Rectal smooth muscle tissue (tissue), 1 donor: Measurements from ENCODE around the gene SLC10A4.
"Not testable (repeated sequence)": the region's sequence is repeated elsewhere in the genome, so short reads cannot be mapped to it uniquely, and the experiment has no call there.

Experiments used
- H3K27ac ChIP-seq: one replicate; pipeline ENCODE4 v1.7.0; 2013; ENCODE audit warnings: low read depth, low read length, inconsistent platforms
- H3K27me3 ChIP-seq: one replicate; pipeline ENCODE4 v1.7.0; 2013; ENCODE audit warnings: low read length; ENCODE audit not compliant: control insufficient read depth, insufficient read depth
- H3K36me3 ChIP-seq: one replicate; pipeline ENCODE4 v1.7.0; 2013; ENCODE audit warnings: low read length; ENCODE audit not compliant: control insufficient read depth, insufficient read depth
- H3K4me1 ChIP-seq: one replicate; pipeline ENCODE4 v1.7.0; 2013; ENCODE audit warnings: low read length; ENCODE audit not compliant: control insufficient read depth, insufficient read depth
- H3K4me3 ChIP-seq: one replicate; pipeline ENCODE4 v1.7.0; 2013; ENCODE audit warnings: low read length
- H3K9ac ChIP-seq: one replicate; pipeline ENCODE4 v1.7.0; 2013; ENCODE audit warnings: low read length

The SLC10A4 gene, protein sequence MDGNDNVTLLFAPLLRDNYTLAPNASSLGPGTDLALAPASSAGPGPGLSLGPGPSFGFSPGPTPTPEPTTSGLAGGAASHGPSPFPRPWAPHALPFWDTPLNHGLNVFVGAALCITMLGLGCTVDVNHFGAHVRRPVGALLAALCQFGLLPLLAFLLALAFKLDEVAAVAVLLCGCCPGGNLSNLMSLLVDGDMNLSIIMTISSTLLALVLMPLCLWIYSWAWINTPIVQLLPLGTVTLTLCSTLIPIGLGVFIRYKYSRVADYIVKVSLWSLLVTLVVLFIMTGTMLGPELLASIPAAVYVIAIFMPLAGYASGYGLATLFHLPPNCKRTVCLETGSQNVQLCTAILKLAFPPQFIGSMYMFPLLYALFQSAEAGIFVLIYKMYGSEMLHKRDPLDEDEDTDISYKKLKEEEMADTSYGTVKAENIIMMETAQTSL

DNA sequence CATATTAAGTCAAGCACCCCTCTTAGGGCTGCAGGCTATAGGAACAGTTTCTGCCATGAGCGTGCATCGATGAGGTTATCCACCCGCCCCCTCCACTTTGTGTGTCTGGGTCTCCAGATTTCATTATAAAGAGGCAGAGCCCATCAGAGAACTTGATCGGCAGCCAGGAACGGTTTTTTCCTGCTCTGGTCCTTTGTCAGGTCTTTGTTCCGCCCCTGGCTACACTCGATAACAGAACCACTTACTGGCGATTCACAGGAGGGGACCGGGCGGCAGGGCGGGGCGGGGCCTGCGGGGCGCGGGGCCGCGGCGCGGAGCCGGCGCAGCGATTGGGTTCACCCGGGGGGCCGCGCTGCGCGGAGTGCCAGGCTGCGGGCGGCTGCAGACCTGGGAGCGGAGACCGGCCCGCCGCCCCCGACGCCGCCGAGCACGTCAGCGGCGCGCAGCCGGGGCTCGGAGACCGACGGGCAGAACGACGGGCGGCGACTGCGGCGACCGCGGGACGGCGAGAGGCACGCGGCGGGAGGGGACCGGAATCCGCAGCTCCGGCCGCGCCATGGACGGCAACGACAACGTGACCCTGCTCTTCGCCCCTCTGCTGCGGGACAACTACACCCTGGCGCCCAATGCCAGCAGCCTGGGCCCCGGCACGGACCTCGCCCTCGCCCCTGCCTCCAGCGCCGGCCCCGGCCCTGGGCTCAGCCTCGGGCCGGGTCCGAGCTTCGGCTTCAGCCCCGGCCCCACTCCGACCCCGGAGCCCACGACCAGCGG lies at the start of gene SLC10A4:
Gene SLC10A4 (plus strand): TSS at position 338 of the 771 bp plus-strand sequence. CDS start 219 bp downstream, at position 557.
- no peaks in the 10 kb centered on the region for H3K4me1 ChIP-seq
- no peaks in the 10 kb centered on the region for H3K36me3 ChIP-seq
- H3K9ac ChIP-seq = no peak within 1 kb of the TSS
- no peak within 1 kb of the TSS for H3K27ac ChIP-seq
- peaks cover 18% of the 10 kb centered on the region for H3K27me3 ChIP-seq
- peak within 1 kb of the TSS; percentile 36 for H3K4me3 ChIP-seq

DNA sequence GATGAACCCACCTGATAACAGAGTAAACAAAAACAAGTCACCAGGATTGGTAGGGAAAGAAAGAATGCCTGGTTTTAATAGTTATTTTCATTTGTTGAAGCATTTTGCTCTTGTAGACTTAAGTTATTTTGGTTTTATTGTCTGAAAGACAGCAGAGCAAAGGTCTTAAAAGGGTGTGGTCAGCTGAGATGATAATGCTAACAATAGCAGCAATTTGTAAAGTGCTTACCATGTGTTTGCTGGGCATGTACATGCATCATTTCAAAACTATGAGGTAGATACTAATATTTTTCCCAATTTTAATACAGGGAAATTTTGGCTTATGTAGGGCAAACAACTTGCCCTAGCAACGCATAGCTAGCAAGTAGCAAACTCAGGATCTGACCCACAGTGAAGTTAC lies 46.8 kb upstream of the SLC10A4 start:
- no peaks in the 10 kb centered on the region for H3K4me1 ChIP-seq
- H3K4me3 ChIP-seq = no peak overlapping the region
- no peak overlapping the region for H3K27ac ChIP-seq
- no peaks in the 10 kb centered on the region for H3K36me3 ChIP-seq
- H3K9ac ChIP-seq = no peak overlapping the region
- H3K27me3 ChIP-seq = no peaks in the 10 kb centered on the region

DNA sequence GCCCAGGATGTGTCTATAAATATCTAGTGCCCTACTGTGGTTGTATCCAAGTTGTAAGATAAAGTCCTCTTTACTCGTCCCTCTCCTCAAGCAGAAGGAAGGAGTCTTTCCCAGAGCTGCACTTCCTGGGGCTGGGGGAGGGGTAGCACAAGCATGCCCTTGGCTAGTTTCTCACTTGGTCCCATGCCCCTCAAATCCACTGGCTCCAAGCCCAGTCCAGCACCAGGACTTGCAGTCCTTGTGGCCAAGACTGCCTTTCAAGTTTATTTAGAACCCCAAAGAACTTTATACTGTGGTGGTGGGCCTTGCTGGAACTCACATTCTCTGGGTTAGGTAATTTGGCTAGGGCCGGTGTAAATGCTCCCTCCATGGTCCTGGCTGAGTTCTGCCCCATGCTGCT lies 43.2 kb upstream of the SLC10A4 start:
- Histone ChIP-seq H3K4me1 (no peaks in the 10 kb centered on the region), H3K36me3 (no peaks in the 10 kb centered on the region), H3K4me3 (no peak overlapping the region), H3K9ac (no peak overlapping the region), H3K27me3 (no peaks in the 10 kb centered on the region), H3K27ac (no peak overlapping the region)

DNA sequence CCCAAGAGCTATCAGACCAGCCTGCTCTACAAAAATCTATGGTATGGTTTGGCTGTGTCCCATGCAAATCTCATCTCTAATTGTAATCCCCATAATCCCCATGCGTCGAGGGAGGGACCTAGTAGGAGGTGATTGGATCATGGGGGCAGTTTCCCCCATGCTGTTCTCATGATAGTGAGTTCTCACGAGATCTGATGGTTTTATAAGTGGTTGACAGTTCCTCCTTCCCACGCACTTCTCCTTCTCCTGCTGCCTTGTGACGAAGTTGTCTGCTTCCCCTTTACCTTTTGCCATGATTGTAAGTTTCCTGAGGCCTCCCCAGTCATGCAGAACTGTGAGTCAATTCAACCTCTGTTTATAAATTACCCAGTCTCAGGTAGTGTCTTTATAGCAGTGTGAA lies 42.2 kb upstream of the SLC10A4 start:
- H3K27ac ChIP-seq, H3K9ac ChIP-seq, H3K4me3 ChIP-seq, H3K4me1 ChIP-seq, H3K27me3 ChIP-seq, H3K36me3 ChIP-seq: not testable (repeated sequence)

DNA sequence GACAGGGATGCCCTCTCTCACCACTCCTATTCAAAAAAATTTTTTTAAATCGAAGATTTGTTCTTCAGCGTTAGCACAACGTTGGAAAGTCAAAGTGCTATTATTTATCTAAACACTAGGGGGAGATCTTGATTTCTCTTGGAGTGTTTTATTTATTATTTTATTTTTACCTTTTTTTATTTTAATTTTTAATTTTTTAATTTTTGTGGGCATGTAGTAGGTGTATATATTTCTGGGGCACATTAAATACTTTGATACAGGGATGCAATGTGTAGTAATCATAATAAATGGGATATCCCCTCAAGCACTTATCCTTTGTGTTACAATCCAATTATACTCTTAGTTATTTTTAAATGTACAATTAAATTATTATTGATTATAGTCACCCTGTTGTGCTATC lies 37.4 kb upstream of the SLC10A4 start:
- no peak overlapping the region for H3K4me3 ChIP-seq
- H3K27ac ChIP-seq = no peak overlapping the region
- no peaks in the 10 kb centered on the region for H3K36me3 ChIP-seq
- no peak overlapping the region for H3K9ac ChIP-seq
- H3K27me3 ChIP-seq = no peaks in the 10 kb centered on the region
- no peaks in the 10 kb centered on the region for H3K4me1 ChIP-seq

DNA sequence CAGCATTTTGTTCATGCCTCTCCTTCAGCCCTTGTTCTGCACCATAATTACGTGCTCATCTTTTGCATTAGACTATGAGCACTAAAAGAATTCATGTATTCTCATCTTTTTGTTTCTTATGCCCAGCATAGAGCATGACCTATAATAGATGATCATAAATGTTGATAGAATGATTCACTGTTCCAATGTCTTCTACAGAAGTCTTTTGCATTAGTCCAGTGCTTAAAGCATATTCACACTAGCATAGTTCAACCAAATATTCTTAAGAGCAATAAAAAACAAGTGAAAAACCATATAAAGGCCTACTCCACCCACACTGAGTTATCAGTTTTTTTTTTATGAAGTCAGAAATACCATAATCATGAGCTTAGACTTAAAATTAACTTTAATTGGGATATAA lies 36.5 kb upstream of the SLC10A4 start:
- no peaks in the 10 kb centered on the region for H3K27me3 ChIP-seq
- H3K4me3 ChIP-seq = no peak overlapping the region
- no peak overlapping the region for H3K27ac ChIP-seq
- no peaks in the 10 kb centered on the region for H3K36me3 ChIP-seq
- H3K4me1 ChIP-seq = no peaks in the 10 kb centered on the region
- no peak overlapping the region for H3K9ac ChIP-seq

DNA sequence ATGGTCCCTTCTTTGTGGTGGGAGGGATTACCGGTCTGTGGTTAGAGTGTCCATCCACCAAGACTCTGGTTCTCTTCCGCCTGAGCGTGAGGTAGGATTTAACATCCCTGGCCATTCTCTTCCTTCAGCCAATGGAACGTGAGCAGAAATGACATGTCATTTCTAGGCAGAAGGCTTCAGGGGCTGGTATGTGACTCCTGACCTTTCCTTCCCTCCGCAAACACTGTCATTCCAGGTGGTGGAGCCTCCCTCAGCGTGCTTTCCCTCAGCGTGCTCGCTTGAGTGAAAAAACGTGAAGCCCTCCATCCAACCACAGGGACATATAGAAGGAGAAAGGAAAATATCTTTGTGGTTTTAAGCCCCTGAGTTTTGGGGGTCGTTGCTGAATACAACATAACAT lies 34.0 kb upstream of the SLC10A4 start:
- Histone ChIP-seq H3K27ac (no peak overlapping the region), H3K27me3 (no peaks in the 10 kb centered on the region)

DNA sequence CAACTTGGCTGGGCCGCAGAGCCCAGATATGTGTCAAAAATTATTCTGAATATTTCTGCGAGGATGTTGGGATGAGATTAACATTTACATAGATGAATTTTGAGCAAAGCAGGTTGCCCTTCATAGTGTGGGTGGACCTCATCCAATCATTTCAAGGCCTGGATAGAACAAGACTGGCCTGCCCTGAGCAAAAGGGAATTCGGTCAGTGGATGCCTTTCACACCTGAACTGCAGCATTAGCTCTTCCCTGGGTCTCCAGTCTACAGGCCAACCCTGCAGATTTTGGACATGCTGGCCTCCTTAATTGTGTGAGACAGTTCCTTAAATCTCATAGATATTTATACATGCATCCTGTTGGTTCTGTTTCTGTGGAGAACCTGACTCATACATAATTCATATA lies 32.4 kb upstream of the SLC10A4 start:
- Histone ChIP-seq H3K27ac (no peak overlapping the region), H3K27me3 (no peaks in the 10 kb centered on the region), H3K4me3 (no peak overlapping the region), H3K9ac (no peak overlapping the region), H3K36me3 (no peaks in the 10 kb centered on the region), H3K4me1 (no peaks in the 10 kb centered on the region)

More for the DNA sequence above, 34.0 kb upstream of the SLC10A4 start:
- Histone ChIP-seq H3K4me3 (no peak overlapping the region), H3K9ac (no peak overlapping the region), H3K4me1 (no peaks in the 10 kb centered on the region), H3K36me3 (no peaks in the 10 kb centered on the region)

DNA sequence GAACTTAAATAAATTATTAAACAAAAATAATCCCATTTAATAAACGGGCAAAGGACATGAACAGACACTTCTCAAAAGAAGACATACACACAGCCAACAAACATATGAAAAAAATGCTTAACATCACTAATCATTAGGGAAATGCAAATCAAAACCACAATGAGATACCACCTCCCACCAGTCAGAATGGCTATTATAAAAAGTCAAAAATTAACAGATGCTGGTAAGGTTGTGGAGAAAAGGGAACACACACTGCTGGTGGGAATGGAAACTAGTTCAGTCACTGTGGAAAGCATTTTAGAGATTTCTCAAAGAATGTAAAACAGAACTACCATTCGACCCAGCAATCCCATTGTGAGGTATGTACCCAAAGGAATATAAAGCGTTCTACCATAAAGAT lies 31.5 kb upstream of the SLC10A4 start:
- H3K27ac ChIP-seq, H3K36me3 ChIP-seq, H3K9ac ChIP-seq, H3K27me3 ChIP-seq, H3K4me3 ChIP-seq, H3K4me1 ChIP-seq: not testable (repeated sequence)

DNA sequence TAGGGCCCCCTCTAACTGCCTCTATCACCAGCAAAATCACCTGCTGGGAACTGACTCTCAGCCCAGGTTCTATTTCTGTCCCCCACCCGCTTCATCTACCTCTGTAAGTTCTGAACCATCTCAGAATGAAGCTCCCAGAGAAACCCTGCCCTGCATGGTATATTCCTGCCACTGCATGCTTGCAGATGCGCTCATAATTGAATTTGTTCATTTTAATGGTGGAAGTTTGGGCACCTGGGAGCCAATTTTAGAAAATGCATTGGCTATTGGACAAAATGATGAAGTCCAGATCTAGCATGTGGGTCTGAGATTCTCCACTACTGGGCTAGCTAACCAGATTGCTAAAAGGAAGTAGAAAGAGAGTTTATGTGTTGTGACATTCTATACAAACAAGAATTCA lies 28.6 kb upstream of the SLC10A4 start:
- Histone ChIP-seq H3K4me3 (no peak overlapping the region), H3K27me3 (no peaks in the 10 kb centered on the region), H3K36me3 (no peaks in the 10 kb centered on the region), H3K27ac (no peak overlapping the region), H3K4me1 (no peaks in the 10 kb centered on the region), H3K9ac (no peak overlapping the region)

DNA sequence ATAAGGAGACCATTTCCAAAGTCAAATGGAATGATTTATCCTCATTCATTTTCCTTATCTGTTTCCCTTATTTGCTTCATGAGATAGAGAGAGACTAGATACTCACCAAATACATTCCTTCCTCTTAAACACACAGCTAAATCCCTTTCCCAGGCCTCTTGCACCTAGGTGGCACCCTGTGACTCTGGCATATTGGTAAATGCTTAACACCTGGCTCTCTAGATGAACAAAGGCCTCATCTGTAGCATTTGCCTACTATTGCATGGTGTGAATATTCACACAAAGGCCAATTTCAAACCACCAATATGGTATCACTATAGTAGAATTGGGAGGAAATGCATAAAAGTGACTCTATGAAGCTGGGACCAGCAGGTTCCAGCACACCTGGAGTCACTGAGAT lies 22.1 kb upstream of the SLC10A4 start:
- H3K27me3 ChIP-seq = no peaks in the 10 kb centered on the region
- no peak overlapping the region for H3K27ac ChIP-seq
- no peak overlapping the region for H3K9ac ChIP-seq
- no peaks in the 10 kb centered on the region for H3K4me1 ChIP-seq
- H3K4me3 ChIP-seq = no peak overlapping the region
- no peaks in the 10 kb centered on the region for H3K36me3 ChIP-seq

DNA sequence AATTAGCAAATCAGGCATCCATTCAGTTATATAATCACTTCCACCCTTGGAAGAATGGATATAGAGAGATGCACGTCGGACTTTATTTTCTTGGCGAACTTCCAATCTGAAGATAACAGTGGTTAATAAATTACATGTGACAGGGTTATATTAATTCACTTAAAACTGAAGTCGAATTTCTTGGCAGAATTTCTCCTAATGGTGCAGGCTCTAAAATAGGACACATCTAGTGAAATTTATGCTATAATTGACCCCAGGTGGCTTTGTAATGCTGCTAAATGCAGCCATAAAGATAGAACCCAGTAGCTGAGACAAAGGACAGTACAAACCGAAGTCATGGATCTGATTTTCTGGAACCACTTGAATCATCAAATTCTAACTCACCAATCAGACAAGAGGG lies 20.8 kb upstream of the SLC10A4 start:
- no peaks in the 10 kb centered on the region for H3K36me3 ChIP-seq
- no peak overlapping the region for H3K27ac ChIP-seq
- no peak overlapping the region for H3K9ac ChIP-seq
- no peaks in the 10 kb centered on the region for H3K27me3 ChIP-seq
- H3K4me3 ChIP-seq = no peak overlapping the region
- H3K4me1 ChIP-seq = no peaks in the 10 kb centered on the region

DNA sequence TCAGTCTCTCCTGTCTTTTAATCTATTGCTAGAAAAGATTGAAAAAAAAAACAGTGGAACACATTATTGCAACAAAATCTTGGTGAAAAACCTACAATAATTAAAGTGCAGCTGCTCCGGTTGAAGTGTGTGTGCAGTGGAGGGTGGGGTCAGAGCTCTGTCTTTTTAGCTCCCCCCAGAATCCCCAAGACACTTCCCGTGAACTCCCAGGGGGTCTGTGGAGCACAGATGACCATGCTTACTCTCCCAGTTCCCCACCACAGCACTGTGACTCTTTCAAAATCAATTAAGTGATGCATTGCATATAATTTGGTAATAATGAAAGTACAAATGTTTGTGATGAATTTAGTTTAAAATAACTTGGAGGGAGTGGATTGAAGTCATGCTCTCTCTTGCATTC lies 15.7 kb upstream of the SLC10A4 start:
- no peak overlapping the region for H3K27ac ChIP-seq
- no peak overlapping the region for H3K4me3 ChIP-seq
- no peaks in the 10 kb centered on the region for H3K27me3 ChIP-seq
- no peaks in the 10 kb centered on the region for H3K4me1 ChIP-seq
- H3K9ac ChIP-seq = no peak overlapping the region
- H3K36me3 ChIP-seq = no peaks in the 10 kb centered on the region
